NCI-H2171 (cell line): ENCODE results near the gene SLC25A24.
"Not testable (repeated sequence)": the region's sequence is repeated elsewhere in the genome, so short reads cannot be mapped to it uniquely, and the experiment has no call there.

ENCODE experiments used
- DNase-seq: peaks from one replicate; lab custom pipeline; 2025; lab: John Stamatoyannopoulos, UW

Gene SLC25A24

DNA sequence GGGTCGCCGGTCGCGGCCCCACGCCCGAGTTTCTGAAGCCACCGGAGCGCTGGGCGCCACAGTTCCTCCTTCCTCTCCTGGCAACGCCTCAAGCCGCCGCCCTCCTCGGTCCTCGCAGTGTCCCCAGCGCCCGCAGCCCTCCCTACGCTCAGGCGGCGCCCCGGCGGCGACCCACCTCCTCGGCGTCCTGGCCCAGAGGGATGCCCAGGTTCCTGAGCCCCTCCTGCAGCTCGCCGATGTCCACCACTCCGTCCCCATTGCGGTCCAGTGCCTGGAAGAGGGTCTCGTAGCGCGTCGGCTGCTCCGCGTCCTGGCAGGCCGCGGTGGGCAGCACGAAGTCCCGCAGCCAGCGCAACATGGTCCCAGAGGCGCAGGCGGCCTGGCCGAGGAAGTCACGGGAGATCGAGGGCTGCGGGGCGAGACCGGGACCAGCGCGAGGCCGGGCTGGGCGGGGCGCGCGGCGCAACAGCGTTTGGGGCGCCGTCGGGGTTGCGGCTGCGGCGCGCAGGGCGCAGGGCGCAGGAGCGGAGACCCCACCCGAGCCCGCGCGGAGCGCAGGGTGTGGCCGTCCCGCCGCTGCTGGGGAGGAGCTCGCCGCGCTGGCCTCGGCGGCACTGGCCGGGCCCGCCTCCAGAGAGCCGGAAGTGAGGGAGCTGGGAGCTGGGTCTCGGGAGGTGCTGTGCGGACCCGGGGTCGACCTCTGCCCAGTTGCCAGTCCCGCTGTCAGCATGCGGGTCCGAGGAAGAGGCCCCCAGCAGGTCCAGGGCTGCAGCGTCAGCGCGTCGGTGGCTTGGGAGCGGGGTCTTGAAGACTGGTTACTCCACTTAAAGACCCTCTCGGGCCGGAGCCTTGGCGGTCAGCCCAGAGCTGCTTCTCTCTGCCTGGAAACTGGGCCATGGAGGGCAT lies at the start of gene SLC25A24:
SLC25A24 (minus strand) TSS at position 563 of the 906 bp plus-strand sequence; CDS start at position 358, 205 bp downstream.
- peak; percentile 73 for DNase-seq

GRCh38 chr1:108243976-108244375 lies 43.8 kb upstream of the SLC25A24 start, which contains the start of gene NBPF4:
Gene NBPF4, minus strand, starts transcription at chr1:108244076. Its CDS starts 315 bp downstream, at chr1:108243761.
- not testable (repeated sequence) for DNase-seq

- DNase-seq: not testable (repeated sequence)
These were observed 39.3 kb upstream of the SLC25A24 start for GRCh38 chr1:108239426-108239825.

DNA sequence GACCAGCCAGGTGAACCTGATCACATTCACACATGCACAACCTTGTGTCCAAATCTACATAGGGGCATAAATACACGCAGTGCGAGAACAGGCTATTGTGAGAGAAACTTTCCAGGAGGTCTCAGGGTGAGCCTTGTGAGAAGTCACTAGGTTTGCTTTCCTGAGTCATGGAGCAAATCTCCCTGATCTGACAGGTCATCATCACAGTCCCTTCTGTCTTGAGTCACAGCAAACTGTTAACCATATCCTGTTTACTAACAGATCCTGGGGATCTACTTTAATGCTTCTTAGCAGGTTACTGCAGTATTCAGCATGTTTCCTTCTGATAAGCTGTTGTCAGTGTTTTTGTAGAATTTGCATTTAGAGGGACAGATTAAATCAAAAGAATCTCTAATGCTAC lies 35.2 kb upstream of the SLC25A24 start:
- DNase-seq: not testable (repeated sequence)

- DNase-seq: not testable (repeated sequence)
These were observed 32.0 kb upstream of the SLC25A24 start for GRCh38 chr1:108232183-108232582.

DNA sequence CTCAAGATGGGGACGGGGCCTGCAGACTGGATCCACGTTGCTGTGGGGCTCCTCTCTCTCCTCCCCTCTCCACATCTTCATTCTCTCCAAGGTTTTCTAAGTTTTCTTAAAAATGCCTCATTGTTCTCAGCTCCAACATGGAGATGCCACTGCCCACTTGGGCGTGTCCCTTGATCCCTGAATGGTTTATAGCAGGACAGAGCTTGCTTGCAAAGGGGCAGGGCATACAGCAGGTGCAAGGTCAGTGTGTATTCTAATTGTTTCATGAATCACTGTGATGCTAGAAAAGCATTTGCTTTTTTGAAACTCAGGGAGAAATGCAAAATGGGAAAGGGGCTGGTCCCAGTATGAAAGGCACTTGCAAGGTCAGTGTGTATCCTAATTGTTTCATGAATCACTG lies 29.8 kb upstream of the SLC25A24 start:
- not testable (repeated sequence) for DNase-seq

DNA sequence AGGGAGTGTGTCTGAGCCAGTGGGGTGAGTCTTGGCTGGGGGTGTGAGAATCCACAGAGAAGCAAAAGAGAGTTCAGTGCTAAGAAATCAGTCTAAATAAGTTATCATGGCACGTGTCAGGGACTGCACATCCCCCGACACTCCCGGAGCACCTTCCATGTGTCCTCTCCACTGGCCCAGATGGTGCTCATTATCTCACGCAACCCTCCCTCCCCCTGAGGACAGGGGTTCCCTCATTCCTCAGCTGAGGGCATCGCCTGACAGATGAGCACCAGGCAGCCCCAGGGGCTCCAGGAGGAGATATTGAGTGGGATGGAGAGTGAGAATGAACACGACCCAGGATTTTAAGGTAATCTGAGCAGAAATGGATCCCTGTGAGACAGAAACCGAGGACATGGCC lies 27.6 kb upstream of the SLC25A24 start:
- not testable (repeated sequence) for DNase-seq

- DNase-seq: not testable (repeated sequence)
These were observed 26.7 kb upstream of the SLC25A24 start for GRCh38 chr1:108226855-108227254.

GRCh38 chr1:108223226-108223625 lies 23.1 kb upstream of the SLC25A24 start:
- DNase-seq: not testable (repeated sequence)

- DNase-seq: not testable (repeated sequence)
These were observed 17.5 kb upstream of the SLC25A24 start for GRCh38 chr1:108217515-108218174.

DNA sequence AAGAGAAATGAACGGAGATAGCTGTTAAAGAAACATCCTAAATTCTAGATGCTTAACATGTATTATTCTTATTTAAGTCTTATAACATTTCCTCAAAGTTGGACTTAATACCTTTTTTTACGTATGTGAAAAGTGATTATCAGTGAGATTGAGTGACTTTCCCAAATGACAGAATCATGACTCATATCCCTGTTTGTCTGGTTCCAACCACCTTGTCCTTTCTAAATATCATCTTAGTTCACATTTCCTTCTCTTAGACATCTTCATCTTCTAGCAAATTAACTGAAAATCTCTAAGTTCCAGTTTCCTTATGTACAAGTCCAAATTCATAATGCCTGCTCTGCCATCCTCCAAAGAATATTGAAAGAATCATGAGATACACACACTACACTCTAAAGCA lies 16.9 kb upstream of the SLC25A24 start:
- DNase-seq: not testable (repeated sequence)

GRCh38 chr1:108216028-108216890 lies 16.1 kb upstream of the SLC25A24 start:
- DNase-seq: not testable (repeated sequence)

- peak; percentile 28 for DNase-seq
These were observed 14.7 kb upstream of the SLC25A24 start for GRCh38 chr1:108214641-108215465.

GRCh38 chr1:108211014-108211413 lies 10.9 kb upstream of the SLC25A24 start:
- no peak for DNase-seq

DNA sequence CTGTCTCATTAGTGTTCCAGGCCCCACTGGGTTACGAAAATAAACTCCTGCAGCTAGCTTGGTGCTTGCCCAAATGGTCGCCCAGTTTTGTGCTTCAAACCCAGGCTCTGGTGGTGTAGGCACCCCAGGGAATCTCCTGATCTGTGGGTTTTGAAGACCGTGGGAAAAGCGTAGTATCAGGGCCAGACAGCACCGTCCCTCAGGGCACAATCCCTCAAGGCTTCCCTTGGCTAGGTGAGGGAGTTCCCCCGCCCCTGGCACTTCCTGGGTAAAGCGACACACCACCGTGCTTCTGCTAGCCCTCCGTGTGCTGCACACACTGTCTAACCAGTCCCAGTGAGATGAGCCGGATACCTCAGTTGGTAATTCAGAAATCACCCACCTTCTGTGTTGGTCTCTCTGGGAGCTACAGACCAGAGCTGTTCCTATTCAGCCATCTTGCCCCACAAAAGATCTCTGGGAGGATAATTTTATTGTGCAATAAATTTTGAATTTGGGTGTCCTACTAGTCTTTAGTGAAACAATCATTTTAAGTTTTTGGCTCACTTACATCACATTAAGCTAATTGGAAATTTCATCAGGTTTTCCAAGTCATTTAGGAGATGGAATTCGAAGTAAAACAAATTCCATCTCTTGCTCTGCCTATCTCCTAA lies 9.4 kb upstream of the SLC25A24 start:
- no peak for DNase-seq

GRCh38 chr1:108208724-108209446 lies 8.7 kb upstream of the SLC25A24 start:
- DNase-seq: no peak

DNA sequence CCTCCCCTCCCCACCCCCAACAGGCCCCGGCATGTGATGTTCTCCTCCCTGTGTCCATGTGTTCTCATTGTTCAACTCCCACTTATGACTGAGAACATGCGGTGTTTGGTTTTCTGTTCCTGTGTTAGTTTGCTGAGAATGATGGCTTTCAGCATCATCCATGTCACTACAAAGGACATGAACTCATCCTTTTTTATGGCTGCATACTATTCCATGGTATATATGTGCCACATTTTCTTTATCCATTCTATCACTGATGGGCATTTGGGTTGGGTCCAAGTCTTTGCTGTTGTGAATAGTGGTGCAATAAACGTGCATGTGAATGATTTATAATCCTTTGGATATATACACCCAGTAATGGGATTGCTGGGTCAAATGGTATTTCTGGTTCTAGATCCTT lies 3.4 kb upstream of the SLC25A24 start:
- not testable (repeated sequence) for DNase-seq

DNA sequence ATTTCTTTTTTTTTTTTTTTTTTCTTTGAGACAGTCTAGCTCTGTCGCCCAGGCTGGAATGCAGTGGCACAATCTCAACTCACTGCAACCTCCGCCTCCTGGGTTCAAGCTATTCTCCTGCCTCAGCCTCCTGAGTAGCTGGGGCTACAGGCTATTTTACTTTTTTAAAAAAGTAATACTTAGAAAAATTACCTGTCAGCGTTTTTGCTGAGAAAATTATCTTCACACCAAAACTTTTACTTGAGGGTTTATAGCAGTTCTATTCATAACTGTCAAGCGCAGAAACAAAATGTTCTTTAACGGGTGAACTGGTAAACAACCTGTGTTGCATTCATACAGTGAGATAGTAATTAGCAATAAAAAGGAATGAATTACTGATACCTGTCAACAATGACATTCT lies 1.5 kb upstream of the SLC25A24 start:
- DNase-seq: no peak

- DNase-seq: peak; percentile 36
These were observed 526 bp upstream of the SLC25A24 start for GRCh38 chr1:108200687-108201051.

- DNase-seq: no peak
These were observed 897 bp downstream of the SLC25A24 start for GRCh38 chr1:108199201-108199691.
